Esophagus muscularis mucosa (tissue), 4 donors: Measurements from ENCODE around the gene PAX9. TPM values are rescaled to one million over a fixed set of nuclear protein-coding genes. Genes with fewer than 3 reads are reported as not detected.

Experiments
- DNase-seq: peaks from one replicate; pipeline ENCODE4 v3.0.0-alpha.2; 2017; ENCODE audit errors: extremely low spot score
- H3K27ac ChIP-seq, 4 donors: fragments of 200-600 bp; sonication (generic); replicated peaks in 1 of 4; 1 replicate in 3 of 4; 2 replicates in 1 of 4; pipeline ENCODE4 v1.5.1; 2016 to 2019; ENCODE audit warnings: mild to moderate bottlenecking in 1 of 4
- H3K27me3 ChIP-seq, 4 donors: fragments of 200-600 bp; sonication (generic); one replicate each; pipeline versions ENCODE4 v1.5.1 to v1.6.0; 2016 to 2019
- H3K36me3 ChIP-seq, 4 donors: fragments of 200-600 bp; sonication (generic); one replicate each; pipeline ENCODE4 v1.5.1; 2016 to 2019
- H3K4me1 ChIP-seq, 4 donors: fragments of 200-600 bp; sonication (generic); one replicate each; pipeline ENCODE4 v1.5.1; 2016 to 2019
- H3K4me3 ChIP-seq, 4 donors: fragments of 200-600 bp; sonication (generic); 1 replicate in 2 of 4; 2 replicates in 2 of 4; pipeline ENCODE4 v1.5.1; 2016 to 2019; ENCODE audit warnings: mild to moderate bottlenecking in 4 of 4, moderate library complexity in 1 of 4
- H3K9me3 ChIP-seq, 4 donors: fragments of 200-600 bp; sonication (generic); 1 replicate in 3 of 4; 2 replicates in 1 of 4; pipeline ENCODE4 v1.5.1; 2016 to 2019
- CTCF ChIP-seq, 3 experiments: fragments of 200-600 bp in 2 of 3; fragments of 450-650 bp in 1 of 3; sonication (generic) in 2 of 3; IDR thresholded peaks; one replicate each; pipeline ENCODE4 v1.5.1; 2017 to 2019; ENCODE audit warnings: antibody characterized with exemption in 3 of 3, mild to moderate bottlenecking in 2 of 3, moderate library complexity in 1 of 3
- EP300 ChIP-seq: sonication (generic); formaldehyde crosslinking; IDR thresholded peaks from one replicate; pipeline ENCODE4 v1.6.1; 2017; ENCODE audit warnings: antibody characterized with exemption
- POLR2A ChIP-seq: fragments of 450-650 bp; IDR thresholded peaks from one replicate; pipeline ENCODE4 v1.6.1; 2017; ENCODE audit warnings: antibody characterized with exemption, moderate library complexity, mild to moderate bottlenecking, low read depth
- POLR2AphosphoS5 ChIP-seq, 2 donors: sonication (generic); formaldehyde crosslinking; IDR thresholded peaks; one replicate each; pipeline ENCODE4 v1.6.1; 2017; ENCODE audit warnings: antibody characterized with exemption in 2 of 2
- WGBS: methylation state at CpG from one replicate; pipeline ENCODE4 v1.1.5; 2018; 5-methylcytosine and 5-hydroxymethylcytosine counted together
- intact Hi-C: fragments of 100-400 bp; cut with DNase I; formaldehyde crosslinking; loops from one replicate; pipeline ENCODE4 v1.15.1; 2023
- total RNA-seq, 4 donors: library from RNA; depleted of rRNA; stranded (reverse); fragments of >200 nt; gene quantifications; one replicate each; pipeline versions ENCODE4 v1.1.0 to v1.2.1, GENCODE V29; 2016

The PAX9 gene
- total RNA-seq, 4 donors from 2014 or later = 0.50 to 2.1 (median 0.77) TPM

GRCh38 chr14:36655571-36655962 is 6.1 kb upstream of the PAX9 start:
- H3K4me3 ChIP-seq = peak overlapping the region in 2 of 4 donors; percentile 44 to 49
- H3K27ac ChIP-seq = no peak overlapping the region
- no peak for DNase-seq
- H3K27me3 ChIP-seq = peaks cover 6 to 100% (median 83%) of the 10 kb centered on the region in 4 donors
- no peaks in the 10 kb centered on the region for H3K36me3 ChIP-seq
- H3K4me1 ChIP-seq = peaks cover 32 to 57% (median 45%) of the 10 kb centered on the region in 4 donors
- TF ChIP-seq CTCF (IDR thresholded peaks at IDR 0.05) (no peak), EP300 (no peak), POLR2A (no peak), POLR2AphosphoS5 (IDR thresholded peaks at IDR 0.05) (no peak)
- 19% methylated on average over 11 of the region's 11 CpGs for WGBS
- H3K9me3 ChIP-seq = no peaks in the 10 kb centered on the region
- intact Hi-C loops = no loop called here

GRCh38 chr14:36655963-36656686 is 5.5 kb upstream of the PAX9 start:
- Histone ChIP-seq H3K9me3 (no peaks in the 10 kb centered on the region), H3K27me3 (peaks cover 8 to 100% (median 82%) of the 10 kb centered on the region in 4 donors), H3K36me3 (no peaks in the 10 kb centered on the region), H3K4me3 (peak overlapping the region; percentile 8 to 49 (median 44)), H3K4me1 (peaks cover 35 to 60% (median 49%) of the 10 kb centered on the region in 4 donors), H3K27ac (no peak overlapping the region)
- TF ChIP-seq POLR2A = no peak
- peak in 1 of 3 experiments; percentile 38 for TF ChIP-seq CTCF (IDR thresholded peaks at IDR 0.05)
- WGBS = 5% methylated on average over 4 of the region's 48 CpGs
- intact Hi-C loops = no loop called here
- DNase-seq = no peak

- TF ChIP-seq POLR2A (no peak), CTCF (IDR thresholded peaks at IDR 0.05) (no peak), EP300 (no peak), POLR2AphosphoS5 (IDR thresholded peaks at IDR 0.05) (no peak)
- peaks cover 15 to 100% (median 83%) of the 10 kb centered on the region in 4 donors for H3K27me3 ChIP-seq
Measured at GRCh38 chr14:36656687-36657398, 4.8 kb upstream of the PAX9 start.

GRCh38 chr14:36657399-36658122 is 4.1 kb upstream of the PAX9 start:
- Histone ChIP-seq H3K36me3 (no peaks in the 10 kb centered on the region), H3K27ac (peak overlapping the region in 1 of 4 donors; percentile 40), H3K4me3 (peak overlapping the region; percentile 32 to 49 (median 44)), H3K27me3 (peaks cover 15 to 100% (median 87%) of the 10 kb centered on the region in 4 donors), H3K9me3 (no peaks in the 10 kb centered on the region), H3K4me1 (peaks cover 47 to 74% (median 63%) of the 10 kb centered on the region in 4 donors)
- no peak for TF ChIP-seq CTCF (IDR thresholded peaks at IDR 0.05)
- TF ChIP-seq EP300 = no peak
- no peak for TF ChIP-seq POLR2AphosphoS5 (IDR thresholded peaks at IDR 0.05)
- no peak for TF ChIP-seq POLR2A
- 8% methylated on average over 22 of the region's 55 CpGs for WGBS
- intact Hi-C loops = no loop called here
- DNase-seq = no peak

More at GRCh38 chr14:36656687-36657398, 4.8 kb upstream of the PAX9 start:
- Histone ChIP-seq H3K27ac (no peak overlapping the region), H3K4me1 (peaks cover 41 to 67% (median 56%) of the 10 kb centered on the region in 4 donors), H3K4me3 (peak overlapping the region; percentile 32 to 49 (median 44)), H3K9me3 (no peaks in the 10 kb centered on the region), H3K36me3 (no peaks in the 10 kb centered on the region)
- 12% methylated on average over 28 of the region's 31 CpGs for WGBS
- no peak for DNase-seq
- intact Hi-C loops = no loop called here
